ENCODE measurements around the gene NUBP2.

NUBP2 gene

DNA sequence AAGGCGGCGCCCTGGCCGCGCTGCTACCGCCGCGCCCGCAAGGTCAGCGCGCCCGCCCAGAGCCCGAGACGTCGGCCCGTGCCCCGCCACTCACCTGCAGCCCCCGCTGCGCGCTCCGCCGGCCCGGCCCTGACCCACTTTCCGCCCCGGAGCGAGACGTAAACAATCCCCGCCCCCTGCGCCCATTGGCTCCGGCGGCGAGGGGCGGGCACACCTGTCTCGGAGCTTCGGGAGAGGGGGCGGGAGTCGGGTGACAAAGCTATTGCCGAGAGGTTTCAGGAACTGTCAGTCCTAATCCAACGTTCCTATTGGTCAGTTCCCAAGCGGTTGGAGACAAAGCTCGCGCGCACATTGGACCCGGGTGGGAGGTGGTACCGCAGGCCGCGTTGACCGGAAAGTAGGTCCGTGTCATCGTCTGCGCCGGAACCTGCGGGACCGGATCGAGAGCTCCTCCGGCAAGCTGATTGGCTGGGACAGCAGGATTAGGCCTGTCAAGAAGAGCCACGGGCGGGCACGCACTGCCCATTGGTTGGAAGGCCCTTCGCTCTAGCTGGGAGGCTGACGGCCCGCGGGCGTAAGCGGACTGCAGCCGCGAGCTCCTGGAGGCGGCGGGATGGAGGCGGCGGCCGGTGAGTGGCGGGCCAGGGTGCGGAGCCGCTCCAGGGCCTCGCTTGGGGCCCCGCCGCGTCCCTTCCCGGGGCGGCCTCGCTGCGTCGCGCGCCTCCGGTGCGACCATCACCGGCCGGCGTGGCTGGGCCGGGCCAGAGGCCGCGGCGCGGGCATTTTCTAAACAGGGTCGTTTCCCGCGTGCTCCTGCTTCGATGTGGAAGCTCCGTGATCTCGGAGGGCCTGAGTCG, at the start of gene NUBP2, which contains the start of gene SPSB3:
Gene NUBP2 (plus strand): TSS at position 553 of the 857 bp plus-strand sequence. CDS start 61 bp downstream, at position 614.
Gene SPSB3 (minus strand): TSS at position 164 of the 857 bp plus-strand sequence. CDS start 1,088 bp downstream, outside the sequence.
- peak; percentile 96 to 98 for DNase-seq (ENCODE audit: low read depth in 2 of 2)

- no peak for DNase-seq (ENCODE audit: low read depth in 2 of 2)
Observed at GRCh38 chr16:1734123-1734522, 48.6 kb upstream of the NUBP2 start.

DNA sequence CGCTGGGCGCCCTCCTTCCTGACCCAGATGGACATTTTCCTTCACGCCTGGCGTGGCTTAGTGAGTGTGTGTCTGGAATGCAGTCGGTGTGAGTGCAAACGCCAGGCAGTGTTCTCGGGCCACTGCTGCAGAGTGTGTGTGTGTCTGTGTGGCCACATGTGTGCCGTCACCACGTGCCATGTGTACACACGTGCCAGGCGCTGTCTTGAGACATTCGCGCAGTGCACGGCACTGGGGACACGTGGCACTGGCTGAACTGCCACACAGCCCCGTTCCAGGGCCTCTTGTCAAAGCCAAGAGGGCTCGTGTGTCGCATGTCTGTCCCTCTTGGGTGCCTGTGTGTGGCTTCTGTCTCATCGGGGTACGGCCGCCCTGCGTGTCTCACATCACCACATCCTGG, 47.9 kb upstream of the NUBP2 start:
- DNase-seq (ENCODE audit: low read depth in 2 of 2) = no peak

DNA sequence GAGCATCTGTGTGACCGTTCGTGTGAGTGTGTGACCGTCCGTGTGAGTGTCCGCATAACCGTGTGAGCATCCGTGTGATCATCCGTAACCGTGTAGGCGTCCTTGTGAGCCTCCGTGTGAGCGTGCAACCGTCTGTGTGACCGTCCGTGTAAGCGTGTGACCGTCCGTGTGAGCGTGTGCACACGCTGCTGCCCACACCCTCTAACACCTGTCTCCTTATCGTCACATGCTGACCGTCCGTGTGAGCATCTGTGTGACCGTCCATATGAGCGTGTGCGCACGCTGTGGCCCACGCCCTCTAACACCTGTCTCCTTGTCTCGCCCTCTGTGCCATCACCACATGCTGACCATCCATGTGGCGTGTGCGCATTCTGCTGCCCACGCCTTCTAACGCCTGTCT, 42.5 kb upstream of the NUBP2 start:
- DNase-seq (ENCODE audit: low read depth in 2 of 2) = no peak

GRCh38 chr16:1740781-1741490, 41.8 kb upstream of the NUBP2 start:
- DNase-seq (ENCODE audit: low read depth in 2 of 2) = no peak

DNA sequence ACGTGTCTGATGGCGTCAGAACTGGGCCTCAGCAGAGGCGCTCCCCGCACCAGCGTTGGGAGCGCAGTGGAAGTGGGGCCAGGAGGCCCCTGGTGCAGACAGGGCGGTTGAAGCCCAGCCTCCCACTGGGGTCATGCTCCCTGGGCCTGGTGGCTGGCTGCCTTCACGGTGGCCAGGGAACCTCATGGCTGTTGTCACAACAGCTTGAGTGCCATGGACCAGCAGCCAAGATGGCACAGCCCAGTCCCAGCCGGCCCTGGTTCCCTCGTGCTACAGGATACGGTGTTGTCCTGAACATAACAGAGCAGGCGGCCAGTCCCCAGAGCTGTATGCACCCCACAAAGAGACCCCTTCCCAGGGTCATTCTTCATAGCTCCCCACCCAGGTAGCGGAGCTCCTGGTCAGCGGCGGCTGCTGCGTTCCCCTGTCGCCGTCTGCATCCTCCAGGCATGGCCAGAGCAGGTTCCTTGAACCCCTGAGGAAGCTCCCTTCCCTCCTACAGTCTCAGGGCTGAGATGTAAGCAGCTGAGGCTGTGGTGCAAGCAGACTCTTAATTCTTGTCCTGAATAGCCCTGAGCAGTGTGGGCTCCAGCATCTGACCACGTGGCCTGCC, 41.1 kb upstream of the NUBP2 start:
- no peak for DNase-seq (ENCODE audit: low read depth in 2 of 2)

DNA sequence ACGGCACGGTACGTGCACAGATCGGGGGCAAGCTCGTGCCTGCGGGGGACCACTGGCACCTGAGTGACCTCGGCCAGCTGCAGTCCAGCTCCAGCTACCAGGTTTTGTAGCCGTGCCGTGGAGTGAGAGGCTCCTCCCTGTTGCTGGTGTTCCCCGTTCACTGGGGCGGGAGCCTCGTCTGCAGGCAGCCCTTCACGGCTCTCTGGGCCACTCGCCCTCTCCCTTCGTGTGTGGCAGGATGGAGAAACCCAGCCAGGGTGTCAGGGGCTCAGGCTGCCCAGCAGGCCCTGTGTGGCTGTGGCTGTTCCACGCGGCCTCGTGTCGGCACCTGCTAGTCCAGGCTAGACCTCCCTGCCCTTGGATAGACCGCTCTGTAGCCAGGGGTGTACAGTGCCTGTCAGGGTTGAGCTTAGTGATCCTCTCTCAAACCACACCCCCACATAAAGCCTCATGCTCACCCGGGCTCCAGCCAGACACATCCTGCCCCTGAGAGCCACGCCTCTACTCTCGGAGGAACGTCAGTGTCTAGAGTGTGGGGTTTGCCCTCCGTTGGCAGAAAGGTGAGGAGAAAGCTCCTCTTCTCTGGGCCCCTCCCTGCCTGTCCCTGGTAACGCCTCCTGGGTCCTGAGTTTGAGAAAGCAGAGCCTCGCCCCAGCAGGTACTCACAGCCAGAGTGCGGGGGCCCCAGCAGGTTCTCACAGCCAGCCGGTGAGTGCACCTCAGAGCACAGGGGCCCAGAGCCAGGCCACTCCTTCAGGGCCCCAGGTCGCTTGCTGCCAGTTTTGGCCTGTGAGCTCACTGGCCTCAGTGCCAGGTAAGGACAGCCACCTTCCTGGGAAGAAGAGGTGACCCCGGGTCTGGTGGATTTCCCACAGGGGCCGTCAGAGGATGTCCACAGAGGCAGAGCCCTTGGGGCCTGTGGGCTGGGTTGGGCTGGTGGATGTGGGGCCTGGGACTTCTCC, 39.1 kb upstream of the NUBP2 start:
- no peak for DNase-seq (ENCODE audit: low read depth in 2 of 2)

DNA sequence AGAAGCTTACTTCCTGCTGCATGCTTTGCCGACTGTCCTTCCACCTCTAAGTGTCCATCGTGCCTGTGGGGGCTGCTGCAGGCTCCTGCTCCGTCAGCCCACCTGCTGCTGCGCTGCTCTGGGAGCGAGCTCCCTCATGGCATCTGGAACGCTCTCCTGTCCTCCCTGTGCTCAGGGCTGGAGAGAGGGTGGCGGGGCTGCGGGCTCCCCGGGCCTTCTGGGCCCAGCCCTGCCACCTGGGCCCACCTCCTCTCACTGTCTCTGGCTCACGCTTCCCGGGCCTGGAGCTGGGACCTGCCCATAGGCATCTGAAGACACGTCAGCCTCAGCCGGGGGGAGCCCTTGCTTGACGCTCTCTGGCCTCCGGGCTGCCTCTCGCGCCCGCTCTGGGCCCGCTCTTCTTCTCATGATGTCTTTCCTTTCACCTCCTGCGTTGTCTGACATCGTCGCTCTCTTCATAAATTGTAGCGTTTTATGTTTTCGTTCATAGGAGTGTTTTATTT, 38.4 kb upstream of the NUBP2 start:
- no peak for DNase-seq (ENCODE audit: low read depth in 2 of 2)

GRCh38 chr16:1745181-1745899, 37.4 kb upstream of the NUBP2 start:
- DNase-seq (ENCODE audit: low read depth in 2 of 2) = no peak

- DNase-seq (ENCODE audit: low read depth in 2 of 2) = no peak
Observed at GRCh38 chr16:1745900-1746692, 36.7 kb upstream of the NUBP2 start.

DNA sequence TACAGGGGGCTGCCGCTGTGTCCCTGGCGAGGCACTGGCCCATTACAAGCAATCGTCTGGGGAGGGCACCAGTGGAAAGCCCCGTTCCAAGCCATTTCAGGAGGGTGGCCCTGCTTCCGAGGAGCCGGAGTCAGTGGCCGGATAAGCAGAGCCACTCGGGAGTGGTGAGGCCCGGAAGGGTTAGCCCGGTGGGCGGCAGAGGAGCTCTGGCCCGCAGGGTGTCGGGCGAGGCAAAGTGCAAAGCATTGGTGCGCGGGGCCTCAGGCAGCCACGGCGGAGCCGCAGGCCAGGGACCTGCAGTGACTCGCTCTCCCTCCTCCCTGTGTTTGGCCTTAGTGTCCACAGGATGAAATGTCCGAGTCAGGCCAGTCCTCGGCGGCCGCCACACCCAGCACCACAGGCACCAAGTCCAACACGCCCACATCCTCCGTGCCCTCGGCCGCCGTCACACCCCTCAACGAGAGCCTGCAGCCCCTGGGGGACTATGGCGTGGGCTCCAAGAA, 36.0 kb upstream of the NUBP2 start:
- no peak for DNase-seq (ENCODE audit: low read depth in 2 of 2)

GRCh38 chr16:1747934-1748333, 34.8 kb upstream of the NUBP2 start:
- no peak for DNase-seq (ENCODE audit: low read depth in 2 of 2)

DNA sequence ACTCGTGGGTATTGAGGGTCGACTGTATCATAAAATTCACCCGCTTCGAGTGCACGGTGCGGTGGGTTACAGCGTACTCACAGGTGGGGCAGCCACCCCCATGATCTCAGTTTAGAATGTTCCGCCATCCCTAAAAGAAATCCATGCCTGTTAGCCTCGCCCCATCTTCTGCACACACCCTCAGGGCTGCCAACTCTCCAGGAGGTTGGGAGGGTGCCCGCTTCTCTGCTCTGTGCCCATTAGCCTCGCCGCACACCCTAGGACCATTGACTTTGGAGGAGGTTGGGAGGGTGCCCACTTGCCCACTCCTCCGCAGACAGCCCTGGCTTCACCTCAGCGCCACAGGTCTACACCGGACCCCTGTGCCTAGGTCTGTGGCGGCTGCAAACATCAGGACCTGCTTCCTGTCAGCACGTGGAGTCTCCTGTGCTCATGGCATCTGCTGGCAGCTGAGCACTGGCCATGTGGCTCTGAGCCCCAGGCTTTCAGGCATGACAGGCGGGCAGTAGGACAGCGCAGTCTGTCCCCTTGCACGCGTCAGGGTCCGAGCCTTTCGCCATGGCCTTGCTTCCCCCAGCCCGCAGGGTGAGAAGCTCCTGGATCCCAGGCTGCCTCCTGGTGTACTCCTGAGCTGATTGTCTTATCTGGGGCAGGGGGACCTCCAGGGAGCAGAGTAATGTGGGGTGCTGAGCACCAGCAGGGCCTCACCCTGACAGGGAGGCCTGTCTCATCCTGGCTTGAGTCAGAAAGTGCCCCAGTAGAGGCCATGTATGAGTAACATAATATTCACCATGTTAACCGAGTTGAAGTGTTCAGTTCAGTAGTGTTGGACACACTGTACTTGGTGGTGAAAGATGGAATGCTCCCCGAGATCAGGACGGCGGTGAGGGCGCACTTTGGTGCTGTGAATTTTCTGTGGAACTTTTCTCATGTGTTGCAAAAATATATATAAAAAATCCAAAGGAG, 33.3 kb upstream of the NUBP2 start:
- no peak for DNase-seq (ENCODE audit: low read depth in 2 of 2)

DNA sequence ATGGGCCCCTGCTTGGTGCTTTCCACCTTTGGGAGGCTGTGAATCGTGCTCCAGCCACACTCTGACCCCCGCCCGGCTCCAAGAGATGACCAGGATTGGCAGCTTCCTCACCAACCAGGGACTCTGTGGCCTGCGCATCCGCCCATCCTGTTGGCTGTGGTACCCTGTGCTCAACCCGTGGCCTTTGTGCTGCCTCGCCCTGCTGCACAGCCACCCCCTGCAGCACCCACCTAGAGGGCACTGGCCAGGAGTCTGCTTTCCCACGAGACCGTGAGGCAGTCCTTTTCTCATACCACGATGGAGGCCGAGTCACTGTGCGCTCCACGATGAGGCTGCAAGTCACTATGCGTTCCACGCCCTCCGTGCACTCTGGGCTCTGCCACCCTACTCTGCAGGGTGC, 30.8 kb upstream of the NUBP2 start:
- no peak for DNase-seq (ENCODE audit: low read depth in 2 of 2)

GRCh38 chr16:1752853-1753252, 29.9 kb upstream of the NUBP2 start:
- no peak for DNase-seq (ENCODE audit: low read depth in 2 of 2)

DNA sequence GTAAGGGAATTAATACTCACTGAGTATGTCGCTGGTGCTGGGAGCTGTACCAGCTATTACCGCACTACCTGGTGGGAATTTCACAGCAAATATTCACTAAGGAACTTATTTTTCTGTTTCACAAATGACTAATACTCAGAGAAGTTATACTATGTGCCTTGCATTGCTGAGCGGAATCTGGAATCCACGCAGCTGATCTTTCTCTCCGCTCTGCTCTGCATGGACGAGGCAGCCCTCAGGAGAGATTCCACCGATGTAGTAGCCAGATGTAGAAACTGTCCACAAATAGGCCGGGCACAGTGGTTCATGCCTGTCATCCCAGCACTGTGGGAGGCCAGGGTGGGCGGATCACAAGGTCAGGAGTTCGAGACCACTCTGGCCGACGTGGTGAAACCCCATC, 28.6 kb upstream of the NUBP2 start:
- DNase-seq (ENCODE audit: low read depth in 2 of 2) = no peak

- DNase-seq (ENCODE audit: low read depth in 2 of 2) = no peak
Observed at GRCh38 chr16:1757714-1758461, 24.9 kb upstream of the NUBP2 start.

DNA sequence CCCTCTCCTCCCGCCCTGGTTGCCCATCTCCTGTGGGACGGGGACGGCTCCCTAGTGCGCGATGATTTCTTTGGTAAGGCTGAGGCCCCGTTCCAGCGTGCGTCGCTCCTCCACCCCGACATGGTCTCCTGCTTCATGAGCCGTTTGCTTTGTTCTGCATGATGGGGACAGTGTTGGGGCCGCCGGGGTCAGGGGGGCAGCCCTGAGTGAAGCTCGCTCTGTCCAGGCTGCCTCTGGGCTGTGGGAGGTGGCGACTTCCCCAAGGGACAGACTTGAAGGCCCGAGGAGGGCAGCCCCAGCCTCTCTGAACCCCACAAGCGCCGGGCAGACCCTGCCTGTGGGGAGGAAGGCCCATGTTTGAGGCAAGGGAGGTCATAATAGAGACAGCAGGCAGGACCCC, 23.8 kb upstream of the NUBP2 start:
- DNase-seq (ENCODE audit: low read depth in 2 of 2) = no peak
